GM12878 (cell line): ENCODE data around the gene KRT80. TPM values are rescaled to one million over a fixed set of nuclear protein-coding genes. Genes with fewer than 3 reads are reported as not detected.

ENCODE experiments used
- ATAC-seq: fragments of 200-7000 bp; cut with Tn5 transposase; 3 replicates; pipeline ENCODE4 v1.9.1; 2020; ENCODE audit warnings: mild to moderate bottlenecking, moderate library complexity
- BruUV-seq: library from RNA; stranded (reverse); fragments of 400-500 nt; replicated peaks from 2 replicates; lab custom pipeline; 2021; lab: Mats Ljungman, UMichigan
- CTCF ChIA-PET: fragments of 300-600 bp; sonication (Branson Sonifier 250); formaldehyde crosslinking; extraction: SDS; loops from one replicate; lab custom pipeline; 2021; ENCODE audit warnings: inconsistent platforms; lab: Yijun Ruan, JAX
- POLR2A ChIA-PET: fragments of 350-600 bp; formaldehyde crosslinking; extraction: SDS; loops from one replicate; lab custom pipeline; 2021; ENCODE audit warnings: inconsistent platforms; lab: Charles Lee
- RAD21 ChIA-PET: fragments of 300-600 bp; sonication (Branson Sonifier 250); formaldehyde crosslinking; loops from one replicate; lab custom pipeline; 2023; ENCODE audit warnings: antibody characterized with exemption; ENCODE audit not compliant: unreplicated experiment; lab: Charles Lee
- SMC1A ChIA-PET: fragments of 300-600 bp; sonication (Branson Sonifier 250); formaldehyde crosslinking; loops from one replicate; lab custom pipeline; 2023; ENCODE audit not compliant: unreplicated experiment, uncharacterized antibody; lab: Charles Lee
- DNase-seq: peaks from one replicate; pipeline ENCODE4 v3.0.0-alpha.2; 2011; ENCODE audit warnings: low read depth, low spot score
- FAIRE-seq: peaks from 3 replicates; lab custom pipeline; 2011; peaks lifted over from hg19 to GRCh38; lab: Jason Lieb, UNC
- H2AFZ ChIP-seq: 2 replicates; pipeline ENCODE4 v1.6.0; 2011; ENCODE audit warnings: low read depth, low read length, control low read depth; ENCODE audit not compliant: control insufficient read depth
- H3K27ac ChIP-seq: 2 replicates; pipeline ENCODE4 v1.5.1; 2011; ENCODE audit warnings: control low read depth; ENCODE audit not compliant: control insufficient read depth, insufficient read depth
- H3K27me3 ChIP-seq, 2 experiments: replicated peaks in 1 of 2; 2 replicates each; pipeline versions ENCODE4 v1.6.0 to v1.6.1; 2011; ENCODE audit warnings: low read length in 1 of 2; ENCODE audit not compliant: control insufficient read depth in 2 of 2, insufficient read depth in 2 of 2
- H3K36me3 ChIP-seq, 2 experiments: 2 replicates each; pipeline ENCODE4 v1.5.1; 2011; ENCODE audit warnings: low read length in 1 of 2; ENCODE audit not compliant: control insufficient read depth in 2 of 2, insufficient read depth in 2 of 2
- H3K4me1 ChIP-seq: 2 replicates; pipeline ENCODE4 v1.6.1; 2011; ENCODE audit warnings: mild to moderate bottlenecking, low read length, moderate library complexity, mixed read lengths; ENCODE audit not compliant: control insufficient read depth, insufficient read depth
- H3K4me2 ChIP-seq: 2 replicates; pipeline ENCODE4 v1.6.0; 2011; ENCODE audit warnings: control low read depth; ENCODE audit not compliant: control insufficient read depth, insufficient read depth
- H3K4me3 ChIP-seq: fragments of 200-600 bp; sonication (generic); 2 replicates; pipeline ENCODE4 v1.5.1; 2016
- H3K79me2 ChIP-seq: 2 replicates; pipeline ENCODE4 v1.6.0; 2011; ENCODE audit warnings: low read length; ENCODE audit not compliant: control insufficient read depth, insufficient read depth
- H3K9ac ChIP-seq: 2 replicates; pipeline ENCODE4 v1.8.0; 2011; ENCODE audit warnings: low read length, control low read depth, mixed read lengths; ENCODE audit not compliant: control insufficient read depth, insufficient read depth
- H3K9me3 ChIP-seq: replicated peaks from 3 replicates; pipeline ENCODE4 v1.5.1; 2011; ENCODE audit warnings: mild to moderate bottlenecking, low read length; ENCODE audit not compliant: control insufficient read depth, insufficient read depth
- H4K20me1 ChIP-seq: 2 replicates; pipeline ENCODE4 v1.6.0; 2011; ENCODE audit not compliant: control insufficient read depth, insufficient read depth
- BHLHE40 ChIP-seq, 2 experiments: fragments of 450-650 bp in 1 of 2; IDR thresholded peaks; 2 replicates each; pipeline ENCODE4 v1.6.1; 2011 to 2017; ENCODE audit warnings: low read depth in 2 of 2, borderline replicate concordance in 1 of 2, improper control_type of control experiment in 1 of 2, low read length in 1 of 2, mild to moderate bottlenecking in 1 of 2
- ETV6 ChIP-seq, 2 experiments: fragments of 450-650 bp in 1 of 2; IDR thresholded peaks in 1 of 2; conservative IDR thresholded peaks in 1 of 2; 2 replicates each; pipeline ENCODE4 v1.6.1; 2014; ENCODE audit warnings: antibody characterized with exemption in 1 of 2, borderline replicate concordance in 1 of 2, low read depth in 1 of 2, mild to moderate bottlenecking in 1 of 2, moderate library complexity in 1 of 2
- POLR2AphosphoS2 ChIP-seq: IDR thresholded peaks from 2 replicates; pipeline ENCODE4 v1.6.1; 2011; ENCODE audit warnings: low read depth, mild to moderate bottlenecking, low read length, improper control_type of control experiment, moderate library complexity
- POU2F2 ChIP-seq: IDR thresholded peaks from 3 replicates; pipeline ENCODE4 v1.6.1; 2011; ENCODE audit warnings: low read depth, mild to moderate bottlenecking, low read length, borderline replicate concordance
- RAD51 ChIP-seq: fragments of 450-650 bp; IDR thresholded peaks from 2 replicates; pipeline ENCODE4 v1.6.1; 2016; ENCODE audit warnings: moderate library complexity, mild to moderate bottlenecking, inconsistent platforms
- RUNX3 ChIP-seq: IDR thresholded peaks from 2 replicates; pipeline ENCODE4 v1.6.1; 2012; ENCODE audit warnings: low read length, inconsistent platforms
- SPI1 ChIP-seq: IDR thresholded peaks from 2 replicates; pipeline ENCODE4 v1.6.1; 2011; ENCODE audit warnings: low read depth, mild to moderate bottlenecking, low read length, moderate library complexity, borderline replicate concordance; ENCODE audit not compliant: insufficient read depth
- TCF12 ChIP-seq: IDR thresholded peaks from 2 replicates; pipeline ENCODE4 v1.6.1; 2011; ENCODE audit warnings: low read depth, mild to moderate bottlenecking, low read length
- ZSCAN29 ChIP-seq: fragments of 450-650 bp; IDR thresholded peaks from 2 replicates; pipeline ENCODE4 v1.6.1; 2017; ENCODE audit warnings: mild to moderate bottlenecking, moderate library complexity
- WGBS: methylation state at CpG from one replicate; pipeline ENCODE4 v1.1.6; 2016; ENCODE audit warnings: low lambda C conversion rate; ENCODE audit not compliant: insufficient replicate concordance, insufficient coverage; ENCODE audit errors: missing lambda C conversion rate; 5-methylcytosine and 5-hydroxymethylcytosine counted together
- in situ Hi-C: fragments of 300-500 bp; cut with MboI; formaldehyde crosslinking; loops from 9 replicates; pipeline ENCODE4 v1.14.3; 2018; ENCODE audit warnings: mixed read lengths
- intact Hi-C: fragments of 100-400 bp; cut with micrococcal nuclease; formaldehyde crosslinking; loops from one replicate; pipeline ENCODE4 v1.14.2; 2022; ENCODE audit not compliant: unreplicated experiment
- polyA plus RNA-seq, 11 experiments: library from polyadenylated mRNA; depleted of rRNA in 4 of 11; unstranded in 6 of 11; stranded (reverse) in 5 of 11; fragments of >200 nt; fragmentation: Nextera tagmentation in 4 of 11; fragmentation: Illumina TruSeq in 1 of 11; extraction: Ambion mirVana in 4 of 11; extraction: Trizol in 1 of 11; gene quantifications; 1 replicate in 1 of 11; 2 replicates in 10 of 11; pipeline versions ENCODE4 v1.2.1 to v1.2.3, GENCODE V29; 2011 to 2016; ENCODE audit warnings: inconsistent platforms in 2 of 11, missing spikeins in 2 of 11, low read depth in 1 of 11
- total RNA-seq, 4 experiments: library from RNA; depleted of rRNA in 3 of 4; stranded (reverse); fragments of >200 nt in 3 of 4; fragmentation: Illumina TruSeq in 1 of 4; extraction: Trizol in 1 of 4; gene quantifications; 2 replicates each; pipeline versions ENCODE4 v1.2.1 to v1.2.3, GENCODE V29; 2013 to 2021

Gene KRT80
- total and polyA plus RNA-seq, 10 of the 15 experiments (the other 5 are each of a cell fraction or from before 2014, with no cell fraction given): 0.01 TPM; not detected in 9

DNA sequence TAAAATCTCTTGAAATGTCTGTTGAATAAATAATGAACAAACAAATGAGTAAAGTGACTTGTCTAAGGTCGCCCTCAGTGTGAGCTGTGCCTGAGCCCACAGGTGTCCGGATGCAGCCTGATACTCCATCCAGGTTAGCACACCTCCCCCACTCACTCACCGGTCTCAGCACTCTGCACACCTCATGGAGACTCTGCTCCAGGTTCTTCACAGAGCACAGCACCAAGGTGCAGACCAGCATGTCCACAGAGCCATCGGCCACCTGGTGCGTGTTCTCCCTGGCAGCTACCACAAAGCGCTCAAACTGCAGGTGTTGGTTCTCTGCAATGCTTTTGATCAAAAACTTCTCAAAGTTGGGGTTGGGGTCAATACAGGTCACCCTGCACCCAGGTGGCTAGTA lies 37.1 kb upstream of the KRT80 start:
- Histone ChIP-seq H3K4me1 (no peaks in the 10 kb centered on the region), H3K4me2 (no peak overlapping the region), H3K9me3 (no peaks in the 10 kb centered on the region), H3K36me3 (no peaks in the 10 kb centered on the region), H3K4me3 (no peak overlapping the region), H3K79me2 (no peaks in the 10 kb centered on the region)
- FAIRE-seq (no peak), ATAC-seq (no peak)
- RAD21 ChIA-PET: no interaction called here
- no TSS peak for BruUV-seq
- in situ Hi-C loops: no loop called here
- no peak for TF ChIP-seq RAD51
- no peak for TF ChIP-seq TCF12
- no peak for TF ChIP-seq SPI1
- no peak for TF ChIP-seq POLR2AphosphoS2
- no peak for TF ChIP-seq POU2F2
- TF ChIP-seq ZSCAN29: no peak
- TF ChIP-seq BHLHE40 (IDR thresholded peaks at IDR 0.05; ENCODE audit: borderline replicate concordance in 1 of 2, low read depth in 2 of 2, low read length in 1 of 2): no peak
- TF ChIP-seq ETV6 (conservative IDR thresholded peaks at IDR 0.05 in 1 of 2, IDR thresholded peaks at IDR 0.05 in 1 of 2; ENCODE audit: borderline replicate concordance in 1 of 2, low read depth in 1 of 2): no peak
- no peak for TF ChIP-seq RUNX3
- TF ChIP-seq, all 136 proteins: peak for 0
- no peak for DNase-seq
- Histone ChIP-seq H2AFZ (no peak overlapping the region), H3K9ac (no peak overlapping the region), H4K20me1 (no peaks in the 10 kb centered on the region), H3K27me3 (peaks cover 7 to 15% of the 10 kb centered on the region in 2 experiments; a peak in 3 of 4 replicates), H3K27ac (no peak overlapping the region)
- 45% methylated on average over 6 of the region's 6 CpGs for WGBS
- intact Hi-C loops: no loop called here
- ChIA-PET CTCF (interaction anchor here (0.6 kb wide), 1 partner anchor 72 kb away, joined by 3 read pairs; no protein-coding TSS in a partner anchor), POLR2A (no interaction called here), SMC1A (no interaction called here)
